Activated T-cell treated with anti-CD3 and anti-CD28 coated beads for 48 hours (primary cell): ENCODE measurements around the gene SYCP2.
A peak's percentile ranks its signal among the peaks of the same experiment; 100 is the strongest.
"Not testable (repeated sequence)": the region's sequence is repeated elsewhere in the genome, so short reads cannot be mapped to it uniquely, and the experiment has no call there.

Experiments used
- DNase-seq: peaks from one replicate; pipeline ENCODE4 v3.0.0-alpha.2; 2020; ENCODE audit warnings: low read depth

SYCP2 gene

DNA sequence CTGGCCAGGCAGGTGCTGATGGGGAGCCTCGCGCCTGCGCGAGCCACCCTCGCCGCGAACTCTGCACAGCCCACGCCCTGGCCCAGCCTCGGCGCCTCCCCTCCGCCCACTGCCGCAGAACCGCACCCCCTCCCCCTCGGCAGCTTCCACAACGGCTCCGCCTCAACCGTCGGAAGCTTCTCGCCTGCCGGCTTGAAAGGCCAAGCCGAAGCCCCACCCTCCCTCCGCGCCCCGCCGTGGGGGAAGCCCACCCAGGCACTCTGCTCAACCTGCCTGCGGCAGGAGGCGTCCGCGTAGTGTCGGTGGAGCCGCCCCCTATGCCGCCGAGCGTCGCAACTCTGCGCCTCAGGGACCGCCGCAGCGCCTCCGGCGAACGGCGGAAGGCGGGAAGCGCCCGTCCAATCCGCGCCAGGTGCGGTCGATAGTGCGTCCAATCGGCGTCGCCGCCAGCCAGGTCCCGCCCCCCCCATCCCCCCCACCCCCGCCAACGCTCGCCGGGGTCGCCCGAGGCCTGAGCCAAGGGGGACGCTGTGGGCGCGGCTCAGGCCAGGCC is at the start of gene SYCP2:
Gene SYCP2 (minus strand): TSS at position 342 of the 553 bp plus-strand sequence. CDS start 11,224 bp downstream, outside the sequence.
- peak; percentile 58 for DNase-seq

DNA sequence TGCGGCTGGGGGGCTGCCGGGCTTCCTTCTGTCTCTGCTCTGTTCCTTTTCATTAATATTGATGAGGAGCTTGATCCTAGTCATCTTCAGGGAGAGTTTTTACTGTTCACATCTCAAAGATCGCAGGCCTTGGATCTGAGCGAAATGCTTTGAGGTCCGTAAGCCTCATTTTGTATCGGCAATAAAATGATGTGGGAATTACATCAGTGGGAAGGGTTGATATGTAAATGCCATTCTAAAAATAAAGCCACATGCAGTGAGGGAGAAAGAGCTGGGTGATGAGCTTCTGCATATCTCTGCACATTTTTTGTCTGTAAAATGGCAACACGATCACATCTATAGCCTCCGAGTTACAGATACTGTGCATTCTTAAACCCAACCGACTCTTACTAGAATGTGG is 49.6 kb upstream of the SYCP2 start:
- no peak for DNase-seq

- no peak for DNase-seq
Measured at GRCh38 chr20:59977086-59977485, 43.6 kb upstream of the SYCP2 start.

GRCh38 chr20:59976156-59976782 is 42.8 kb upstream of the SYCP2 start:
- no peak for DNase-seq

GRCh38 chr20:59972037-59972801 is 38.8 kb upstream of the SYCP2 start:
- no peak for DNase-seq

GRCh38 chr20:59971428-59971827 is 38.0 kb upstream of the SYCP2 start:
- no peak for DNase-seq

DNA sequence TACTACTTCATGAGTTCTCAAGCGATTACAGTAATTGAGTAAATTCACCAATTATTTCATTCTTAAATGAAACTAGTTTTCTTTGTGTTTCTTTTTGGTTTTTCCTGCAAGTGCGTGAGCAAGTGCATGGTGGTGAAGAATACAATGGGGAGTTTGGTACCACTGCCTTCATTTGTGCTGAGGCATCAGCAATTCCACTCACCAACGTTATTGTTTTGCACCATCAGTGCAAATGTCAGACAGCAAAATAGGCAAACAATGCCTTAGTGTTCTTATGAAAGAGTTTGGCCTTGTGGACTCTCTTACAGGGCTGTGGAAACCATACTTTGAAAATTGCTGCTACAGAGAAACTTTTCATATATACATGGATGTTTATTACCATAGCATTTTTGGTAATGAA is 33.0 kb upstream of the SYCP2 start:
- DNase-seq = no peak

DNA sequence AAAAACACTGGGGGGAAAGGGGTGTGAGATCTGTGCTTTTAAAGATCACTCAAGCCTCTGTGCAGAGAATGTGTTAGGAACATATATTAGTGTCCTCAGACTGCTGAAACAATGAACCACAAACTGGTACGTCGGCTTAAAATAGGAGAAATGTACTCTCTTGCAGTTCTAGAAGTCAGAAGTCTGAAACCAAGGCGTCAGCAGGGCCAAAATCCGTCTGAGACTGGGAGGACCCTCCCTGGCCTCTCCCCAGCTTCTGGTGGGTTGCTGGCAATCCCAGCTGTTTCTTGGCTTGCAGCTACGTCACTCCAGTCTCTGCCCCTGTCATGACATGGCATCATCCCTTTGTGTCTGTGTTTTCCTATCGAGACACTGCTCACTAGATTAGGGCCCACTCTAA is 28.7 kb upstream of the SYCP2 start:
- no peak for DNase-seq

GRCh38 chr20:59961423-59961822 is 28.0 kb upstream of the SYCP2 start:
- no peak for DNase-seq

DNA sequence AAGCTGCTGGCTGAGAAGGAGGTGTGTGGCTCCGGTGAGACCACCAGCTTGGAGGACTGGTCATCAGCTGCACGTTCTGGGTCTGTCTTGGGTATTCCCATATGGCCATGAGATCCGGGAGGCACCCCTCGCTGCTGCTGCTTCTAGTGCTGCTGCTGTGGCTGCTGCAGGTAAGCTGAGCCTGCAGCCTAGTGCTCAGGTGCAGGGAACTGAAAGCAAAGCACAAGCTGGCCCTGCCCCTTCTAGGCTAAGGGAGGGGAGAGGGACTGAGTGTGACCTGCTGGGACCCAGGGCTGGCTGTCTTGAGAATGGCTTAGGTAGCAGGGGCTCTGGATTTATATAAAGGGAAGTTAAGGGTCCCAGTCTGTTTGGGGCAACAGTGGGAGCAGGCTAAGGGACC is 25.2 kb upstream of the SYCP2 start:
- no peak for DNase-seq

GRCh38 chr20:59958123-59958522 is 24.7 kb upstream of the SYCP2 start, which contains the start of gene CDH26:
Gene CDH26, plus strand, starts transcription at chr20:59958423. Its CDS starts 304 bp downstream, at chr20:59958727.
- DNase-seq = no peak

GRCh38 chr20:59957568-59957967 is 24.1 kb upstream of the SYCP2 start:
- DNase-seq = not testable (repeated sequence)

DNA sequence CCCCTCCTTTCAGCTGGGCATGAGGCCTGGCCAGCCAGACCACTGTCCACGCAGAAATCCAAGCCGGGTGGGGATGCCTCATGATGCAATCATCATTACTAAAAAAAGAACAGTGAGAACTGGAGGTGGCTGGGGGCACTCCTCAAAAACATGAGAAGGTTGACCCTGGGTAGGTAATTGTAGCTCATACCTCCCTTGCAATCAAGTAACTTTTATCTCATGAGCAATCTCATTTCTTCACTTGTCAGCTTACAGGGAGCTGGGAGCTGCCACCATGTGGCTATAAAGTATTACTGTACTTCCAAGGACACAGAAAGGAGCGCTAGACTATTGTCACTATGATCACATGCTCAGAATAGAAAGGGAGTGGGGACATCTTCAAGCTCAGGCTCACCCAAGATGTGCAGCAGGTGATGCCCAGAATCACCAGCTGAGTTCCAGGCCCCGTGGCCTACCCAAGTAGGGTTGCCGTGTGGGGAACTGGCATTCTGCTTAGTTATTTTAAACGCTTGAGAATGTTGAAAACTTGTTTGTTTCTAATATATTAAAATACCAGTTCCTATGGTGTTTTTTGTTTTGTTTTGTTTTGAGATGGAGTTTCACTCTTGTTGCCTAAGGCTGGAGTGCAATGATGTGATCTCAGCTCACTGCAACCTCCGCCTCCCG is 21.8 kb upstream of the SYCP2 start:
- no peak for DNase-seq

DNA sequence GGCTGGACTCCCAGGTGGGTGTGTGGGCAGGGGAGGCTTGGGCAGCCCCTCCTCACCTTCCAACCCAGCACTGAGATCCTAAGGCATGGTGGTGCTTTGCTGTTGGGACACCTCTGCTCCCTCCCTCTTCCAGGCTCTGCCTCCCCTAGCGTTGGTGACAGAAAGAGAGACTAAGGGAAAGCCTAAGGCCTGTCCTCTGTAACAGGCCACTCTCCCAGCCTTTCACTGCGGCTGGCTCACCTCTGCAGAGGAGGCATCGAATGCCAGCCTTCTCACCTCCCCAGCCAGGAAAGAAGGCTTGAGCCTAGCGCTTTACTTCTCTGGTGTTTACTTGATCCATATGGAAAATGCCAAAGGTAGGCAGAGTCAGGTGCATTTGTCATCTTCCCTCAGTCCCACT is 21.3 kb upstream of the SYCP2 start:
- no peak for DNase-seq

GRCh38 chr20:59949911-59950310 is 16.5 kb upstream of the SYCP2 start:
- no peak for DNase-seq

DNA sequence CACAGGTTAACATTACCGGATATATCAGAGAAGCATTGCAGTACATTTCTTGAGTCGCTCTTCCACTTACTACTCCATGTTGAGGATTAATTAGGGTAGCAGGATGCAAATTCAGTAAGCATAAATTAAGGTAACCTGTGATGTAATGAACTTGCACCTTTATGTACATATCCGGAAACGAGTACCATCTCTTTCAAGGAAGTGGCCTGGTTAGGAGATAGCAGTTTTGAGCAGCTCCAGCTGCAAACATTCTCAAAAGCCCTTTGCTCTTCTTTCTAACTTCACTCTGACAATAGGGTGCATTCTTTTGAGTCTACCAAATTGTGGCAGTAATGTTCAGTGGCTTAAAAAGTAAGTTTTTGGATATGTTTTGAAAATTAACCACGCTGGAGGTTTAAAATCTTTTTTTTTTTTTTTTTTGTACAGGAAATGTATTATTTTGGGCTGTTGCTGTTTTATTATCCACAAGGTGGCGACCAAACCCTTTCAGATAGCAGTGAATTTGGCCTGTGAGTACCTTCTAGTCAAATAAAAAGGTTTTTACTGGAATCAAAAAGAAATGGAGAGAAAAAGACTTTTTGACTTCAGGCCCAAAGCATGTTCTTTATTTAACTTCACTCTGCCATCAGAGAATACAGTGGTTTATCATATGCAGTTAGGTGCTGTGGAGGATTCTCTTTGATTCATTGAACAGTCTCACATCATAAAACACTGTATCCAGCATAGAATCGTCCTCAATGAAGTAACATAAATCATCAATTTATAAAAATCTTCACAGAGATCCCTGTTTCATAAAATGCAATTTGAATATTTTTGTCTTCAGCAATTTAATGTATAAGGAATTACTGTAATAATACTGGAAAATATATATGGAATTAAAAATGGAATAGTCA is 15.6 kb upstream of the SYCP2 start:
- DNase-seq = no peak

GRCh38 chr20:59948212-59948611 is 14.8 kb upstream of the SYCP2 start:
- no peak for DNase-seq

- DNase-seq = no peak
Measured at GRCh38 chr20:59947376-59947775, 13.9 kb upstream of the SYCP2 start.

GRCh38 chr20:59945731-59946130 is 12.3 kb upstream of the SYCP2 start:
- no peak for DNase-seq

DNA sequence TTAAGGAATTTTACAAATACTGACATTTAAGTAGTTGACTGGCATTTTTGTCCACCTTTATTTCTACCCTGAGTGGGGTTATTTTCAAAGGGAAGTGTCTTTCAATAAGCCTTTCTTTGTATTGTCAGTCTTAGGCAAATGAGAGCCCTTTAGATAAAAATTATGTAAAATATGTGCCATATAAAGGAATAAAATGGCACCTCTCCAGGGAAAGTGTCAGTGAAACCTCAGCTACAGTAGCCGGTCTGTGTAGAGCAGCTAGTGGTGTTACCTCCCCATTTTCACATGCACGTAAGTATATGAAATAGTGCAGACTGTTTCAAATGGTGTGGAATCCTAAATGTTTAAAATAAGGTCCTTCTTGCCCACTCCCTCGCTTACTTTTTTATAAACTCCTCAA is 11.7 kb upstream of the SYCP2 start:
- DNase-seq = no peak

DNA sequence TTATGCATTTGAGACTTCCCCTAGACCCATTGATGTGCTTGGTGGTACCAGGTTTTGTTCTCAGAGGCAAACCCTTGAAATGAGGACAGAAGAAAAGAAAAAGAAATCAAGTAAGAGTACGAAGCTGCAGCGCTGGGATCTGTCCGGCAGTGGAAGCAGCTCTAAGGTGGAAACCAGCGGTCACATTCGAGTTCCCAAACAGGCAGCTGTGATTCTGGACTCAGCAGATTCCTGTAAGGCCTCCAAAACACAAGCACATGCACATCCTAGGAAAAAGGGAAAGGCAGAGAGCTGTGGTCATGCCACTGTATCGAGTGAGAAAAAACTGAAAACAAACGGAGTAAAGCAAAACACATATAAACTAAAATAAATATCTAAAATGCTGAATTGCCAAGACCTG is 11.3 kb upstream of the SYCP2 start:
- no peak for DNase-seq

GRCh38 chr20:59942245-59942644 is 8.8 kb upstream of the SYCP2 start:
- DNase-seq = no peak
